CD14-positive monocyte (primary cell): ENCODE results near the gene SEPHS2. TPM values are rescaled to one million over a fixed set of nuclear protein-coding genes. Genes with fewer than 3 reads are reported as not detected.

Experiments used
- DNase-seq, 3 donors: peaks; one replicate each; pipeline ENCODE4 v3.0.0-alpha.2; 2011 to 2022
- H2AFZ ChIP-seq: 2 replicates; pipeline ENCODE4 v1.6.0; 2012; ENCODE audit warnings: mild to moderate bottlenecking, low read depth, low read length, inconsistent platforms; ENCODE audit not compliant: insufficient read depth, poor library complexity, severe bottlenecking
- H3K27ac ChIP-seq, 2 donors: 1 replicate in 1 of 2; 2 replicates in 1 of 2; pipeline ENCODE4 v1.5.1; 2012 to 2013; ENCODE audit warnings: low read length in 2 of 2, control low read depth in 1 of 2, inconsistent platforms in 1 of 2, low read depth in 1 of 2, mild to moderate bottlenecking in 1 of 2
- H3K27me3 ChIP-seq, 2 donors: one replicate each; pipeline versions ENCODE4 v1.6.0 to v1.6.1; 2011 to 2013; ENCODE audit warnings: low read length in 2 of 2; ENCODE audit not compliant: control insufficient read depth in 2 of 2, insufficient read depth in 2 of 2
- H3K36me3 ChIP-seq, 2 donors: replicated peaks in 1 of 2; 1 replicate in 1 of 2; 2 replicates in 1 of 2; pipeline versions ENCODE4 v1.5.1 to v1.6.1; 2012 to 2013; ENCODE audit warnings: low read length in 2 of 2, control low read depth in 1 of 2, inconsistent platforms in 1 of 2, mild to moderate bottlenecking in 1 of 2; ENCODE audit not compliant: insufficient read depth in 2 of 2, control insufficient read depth in 1 of 2
- H3K4me1 ChIP-seq, 2 donors: 1 replicate in 1 of 2; 2 replicates in 1 of 2; pipeline versions ENCODE4 v1.5.1 to v1.6.1; 2012 to 2013; ENCODE audit warnings: low read length in 2 of 2, control low read depth in 1 of 2, inconsistent platforms in 1 of 2, mild to moderate bottlenecking in 1 of 2, moderate library complexity in 1 of 2; ENCODE audit not compliant: insufficient read depth in 2 of 2, control insufficient read depth in 1 of 2
- H3K4me2 ChIP-seq: replicated peaks from 2 replicates; pipeline ENCODE3; 2012; ENCODE audit warnings: low read length, moderate library complexity, mild to moderate bottlenecking; ENCODE audit not compliant: poor library complexity, severe bottlenecking; ENCODE audit errors: extremely low read depth
- H3K4me3 ChIP-seq, 3 experiments: fragments of 200-600 bp in 1 of 3; sonication (generic) in 1 of 3; replicated peaks in 1 of 3; 1 replicate in 2 of 3; 2 replicates in 1 of 3; pipeline ENCODE4 v1.5.1; 2011 to 2013; ENCODE audit warnings: low read length in 3 of 3, mild to moderate bottlenecking in 3 of 3, control low read depth in 2 of 3, low read depth in 2 of 3, inconsistent platforms in 1 of 3, moderate library complexity in 1 of 3
- H3K79me2 ChIP-seq: 2 replicates; pipeline ENCODE4 v1.6.0; 2012; ENCODE audit warnings: mild to moderate bottlenecking, control low read depth, inconsistent platforms, low read length, moderate library complexity; ENCODE audit not compliant: insufficient read depth
- H3K9ac ChIP-seq: 2 replicates; pipeline ENCODE4 v1.6.0; 2017; ENCODE audit warnings: low read length, mild to moderate bottlenecking; ENCODE audit not compliant: insufficient read depth, poor library complexity, severe bottlenecking
- H3K9me3 ChIP-seq, 2 donors: replicated peaks in 1 of 2; 1 replicate in 1 of 2; 2 replicates in 1 of 2; pipeline versions ENCODE4 v1.5.1 to v1.6.1; 2012 to 2013; ENCODE audit warnings: low read length in 2 of 2, control low read depth in 1 of 2; ENCODE audit not compliant: control insufficient read depth in 1 of 2, insufficient read depth in 1 of 2
- H4K20me1 ChIP-seq: 2 replicates; pipeline ENCODE4 v1.6.0; 2012; ENCODE audit warnings: mild to moderate bottlenecking, low read length, control low read depth, moderate library complexity; ENCODE audit not compliant: insufficient read depth
- H3K27ac Mint-ChIP-seq, 7 donors: one replicate each; pipeline ENCODE4 v1.8.0; 2020; ENCODE audit warnings: mild to moderate bottlenecking in 7 of 7, mixed read lengths in 7 of 7, moderate library complexity in 6 of 7, inconsistent platforms in 2 of 7
- H3K27me3 Mint-ChIP-seq, 3 donors: one replicate each; pipeline ENCODE4 v1.8.0; 2021 to 2022; ENCODE audit warnings: low read depth in 3 of 3, mild to moderate bottlenecking in 3 of 3, mixed read lengths in 3 of 3, moderate library complexity in 3 of 3, inconsistent platforms in 1 of 3
- H3K36me3 Mint-ChIP-seq, 2 donors: one replicate each; pipeline ENCODE4 v1.8.0; 2020; ENCODE audit warnings: mixed read lengths in 2 of 2, inconsistent platforms in 1 of 2, mild to moderate bottlenecking in 1 of 2
- H3K4me1 Mint-ChIP-seq: one replicate; pipeline ENCODE4 v1.8.0; 2020; ENCODE audit warnings: mild to moderate bottlenecking, mixed read lengths
- H3K4me3 Mint-ChIP-seq, 2 donors: one replicate each; pipeline ENCODE4 v1.8.0; 2020; ENCODE audit warnings: mild to moderate bottlenecking in 2 of 2, mixed read lengths in 2 of 2, moderate library complexity in 1 of 2
- H3K9me3 Mint-ChIP-seq, 7 donors: one replicate each; pipeline ENCODE4 v1.8.0; 2020 to 2022; ENCODE audit warnings: mixed read lengths in 7 of 7, mild to moderate bottlenecking in 6 of 7, moderate library complexity in 6 of 7, inconsistent platforms in 2 of 7
- WGBS: methylation state at CpG from one replicate; pipeline ENCODE4 v1.1.5; 2013; ENCODE audit warnings: missing lambda C conversion rate; ENCODE audit not compliant: insufficient coverage; 5-methylcytosine and 5-hydroxymethylcytosine counted together
- intact Hi-C, 2 donors: fragments of 100-400 bp; cut with micrococcal nuclease; formaldehyde crosslinking; loops; one replicate each; pipeline versions ENCODE4 v1.15.0 to v1.15.1; 2023
- polyA plus RNA-seq, 3 donors: library from polyadenylated mRNA; depleted of rRNA in 1 of 3; unstranded in 2 of 3; stranded (reverse) in 1 of 3; fragments of 300-500 nt in 2 of 3; fragments of >200 nt in 1 of 3; fragmentation: Illumina TruSeq in 2 of 3; gene quantifications; 1 replicate in 2 of 3; 2 replicates in 1 of 3; pipeline ENCODE4 v1.2.3, GENCODE V29; 2012 to 2021
- TF ChIP-seq, protein P1 (sequence below): fragments of 200-600 bp; IDR thresholded peaks from one replicate; pipeline ENCODE4 v1.8.0; 2022; ENCODE audit warnings: antibody characterized with exemption, mild to moderate bottlenecking

SEPHS2 gene
- polyA plus RNA-seq, 3 donors, result 12.8 to 56.4 (median 54.2) TPM

GRCh38 chr16:30444231-30445148 lies 1.2 kb downstream of the SEPHS2 start:
- peaks cover 0 to 3% (median 0%) of the 10 kb centered on the region in 7 donors for H3K9me3 Mint-ChIP-seq
- TF ChIP-seq, protein P1, sequence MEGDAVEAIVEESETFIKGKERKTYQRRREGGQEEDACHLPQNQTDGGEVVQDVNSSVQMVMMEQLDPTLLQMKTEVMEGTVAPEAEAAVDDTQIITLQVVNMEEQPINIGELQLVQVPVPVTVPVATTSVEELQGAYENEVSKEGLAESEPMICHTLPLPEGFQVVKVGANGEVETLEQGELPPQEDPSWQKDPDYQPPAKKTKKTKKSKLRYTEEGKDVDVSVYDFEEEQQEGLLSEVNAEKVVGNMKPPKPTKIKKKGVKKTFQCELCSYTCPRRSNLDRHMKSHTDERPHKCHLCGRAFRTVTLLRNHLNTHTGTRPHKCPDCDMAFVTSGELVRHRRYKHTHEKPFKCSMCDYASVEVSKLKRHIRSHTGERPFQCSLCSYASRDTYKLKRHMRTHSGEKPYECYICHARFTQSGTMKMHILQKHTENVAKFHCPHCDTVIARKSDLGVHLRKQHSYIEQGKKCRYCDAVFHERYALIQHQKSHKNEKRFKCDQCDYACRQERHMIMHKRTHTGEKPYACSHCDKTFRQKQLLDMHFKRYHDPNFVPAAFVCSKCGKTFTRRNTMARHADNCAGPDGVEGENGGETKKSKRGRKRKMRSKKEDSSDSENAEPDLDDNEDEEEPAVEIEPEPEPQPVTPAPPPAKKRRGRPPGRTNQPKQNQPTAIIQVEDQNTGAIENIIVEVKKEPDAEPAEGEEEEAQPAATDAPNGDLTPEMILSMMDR, result no peak
- Histone ChIP-seq H3K27ac (peak overlapping the region; percentile 83 to 90), H3K9me3 (no peaks in the 10 kb centered on the region), H4K20me1 (peaks cover 27% of the 10 kb centered on the region), H3K4me2 (peak overlapping the region; percentile 90), H3K36me3 (peaks cover 0 to 4% of the 10 kb centered on the region in 2 donors), H3K9ac (peak overlapping the region; percentile 90), H2AFZ (peak overlapping the region; percentile 99), H3K4me3 (peak overlapping the region; percentile 81 to 90 (median 85)), H3K27me3 (no peaks in the 10 kb centered on the region), H3K79me2 (peaks cover 30% of the 10 kb centered on the region), H3K4me1 (peaks cover 35 to 36% of the 10 kb centered on the region in 2 donors)
- H3K4me3 Mint-ChIP-seq, result peak overlapping the region; percentile 89 to 95
- peak overlapping the region in 6 of 7 donors; percentile 31 to 92 (median 89) for H3K27ac Mint-ChIP-seq
- H3K4me1 Mint-ChIP-seq, result peaks cover 40% of the 10 kb centered on the region
- H3K36me3 Mint-ChIP-seq, result peaks cover 11 to 13% of the 10 kb centered on the region in 2 donors
- H3K27me3 Mint-ChIP-seq, result peaks cover 0 to 1% (median 0%) of the 10 kb centered on the region in 3 donors
- DNase-seq, result no peak
- intact Hi-C loops, result loop anchor here (2.0 to 10.0 kb wide), 3 partner anchors 38 to 170 kb away; partner anchors contain the start of genes ZNF689 (in 1 of the 2) and ZNF768 (in 1 of the 2)
- WGBS, result 93% methylated on average over 25 of the region's 29 CpGs

- peak in 2 of 3 donors; percentile 28 to 51 for DNase-seq
- Histone ChIP-seq H3K4me3 (peak overlapping the region in 1 of 3 experiments; percentile 90), H3K36me3 (peaks cover 0 to 4% of the 10 kb centered on the region in 2 donors), H3K9ac (no peak overlapping the region), H3K27ac (peak overlapping the region in 1 of 2 donors; percentile 90), H3K27me3 (no peaks in the 10 kb centered on the region), H3K4me1 (peaks cover 35 to 36% of the 10 kb centered on the region in 2 donors), H3K4me2 (peak overlapping the region; percentile 90), H3K79me2 (peaks cover 30% of the 10 kb centered on the region), H3K9me3 (no peaks in the 10 kb centered on the region), H4K20me1 (peaks cover 27% of the 10 kb centered on the region), H2AFZ (no peak overlapping the region)
- Mint-ChIP-seq H3K9me3 (peaks cover 0 to 3% (median 0%) of the 10 kb centered on the region in 7 donors), H3K36me3 (peaks cover 11 to 13% of the 10 kb centered on the region in 2 donors), H3K27me3 (peaks cover 0 to 1% (median 0%) of the 10 kb centered on the region in 3 donors), H3K27ac (peak overlapping the region in 5 of 7 donors; percentile 19 to 71 (median 55)), H3K4me1 (peaks cover 40% of the 10 kb centered on the region), H3K4me3 (peak overlapping the region in 1 of 2 donors; percentile 16)
- intact Hi-C loops, result loop anchor here (2.0 to 10.0 kb wide), 2 partner anchors 83 to 171 kb away; partner anchors contain the start of genes ZNF689 (in 1 of the 2) and ZNF768 (in 1 of the 2)
- WGBS, result no CpG with 5 or more reads among the region's 2 CpGs
- TF ChIP-seq, protein P1, result no peak
Measured at GRCh38 chr16:30443631-30444030, 2.0 kb downstream of the SEPHS2 start.
